Measurements from ENCODE around the gene AFF3. TPM values are rescaled to one million over a fixed set of nuclear protein-coding genes. Genes with fewer than 3 reads are reported as not detected.

AFF3 gene
- total RNA-seq, 2 experiments from 2014 or later = 5.6 TPM

GRCh38 chr2:99821039-99821438 lies 321.4 kb downstream of the AFF3 start:
- no peaks in the 10 kb centered on the region for H3K27me3 Mint-ChIP-seq
- H3K27ac Mint-ChIP-seq = no peak overlapping the region
- POLR2A ChIA-PET = no interaction called here
- H3K4me3 Mint-ChIP-seq = no peak overlapping the region
- no peak for ATAC-seq
- CTCF ChIA-PET = no interaction called here
- no peaks in the 10 kb centered on the region for H3K4me1 Mint-ChIP-seq
- no peak for DNase-seq
- no peaks in the 10 kb centered on the region for H3K36me3 Mint-ChIP-seq (ENCODE audit: low read depth)
- intact Hi-C loops (cut with DNase I, micrococcal nuclease) = no loop called here
- no peaks in the 10 kb centered on the region for H3K9me3 Mint-ChIP-seq (ENCODE audit: low read depth)

DNA sequence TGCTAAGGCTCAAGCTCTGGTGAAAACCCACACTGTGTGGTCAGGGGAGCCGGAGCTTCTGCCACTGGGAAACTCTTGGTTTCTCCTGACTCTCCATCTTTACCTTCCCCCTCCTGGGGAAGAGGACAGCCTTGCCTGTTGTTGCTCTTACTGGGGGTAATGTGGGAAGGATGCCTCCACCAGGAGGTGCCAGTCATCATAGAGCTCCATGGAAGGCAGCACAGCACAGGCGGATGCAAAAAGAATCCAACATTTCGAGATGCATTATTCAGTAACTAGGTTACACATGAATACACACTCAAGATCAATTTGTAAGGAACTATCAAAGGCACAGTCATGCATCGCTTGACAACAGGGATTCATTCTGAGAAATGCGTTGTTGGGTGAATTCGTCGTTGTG lies 322.6 kb downstream of the AFF3 start:
- H3K9me3 Mint-ChIP-seq (ENCODE audit: low read depth) = no peaks in the 10 kb centered on the region
- ATAC-seq = no peak
- CTCF ChIA-PET = interaction anchor here (0.9 to 2.7 kb wide), 4 partner anchors 246 to 442 kb away, joined by 4 to 12 read pairs (median 8); no protein-coding TSS in a partner anchor
- H3K36me3 Mint-ChIP-seq (ENCODE audit: low read depth) = no peaks in the 10 kb centered on the region
- no peak for DNase-seq
- H3K4me1 Mint-ChIP-seq = no peaks in the 10 kb centered on the region
- H3K27me3 Mint-ChIP-seq = no peaks in the 10 kb centered on the region
- POLR2A ChIA-PET = no interaction called here
- H3K27ac Mint-ChIP-seq = no peak overlapping the region
- intact Hi-C loops (cut with DNase I, micrococcal nuclease) = loop anchor here (2.0 to 10.0 kb wide), 3 partner anchors 262 to 423 kb away; no protein-coding TSS in a partner anchor
- H3K4me3 Mint-ChIP-seq = no peak overlapping the region

- no peak for DNase-seq
- Mint-ChIP-seq H3K27me3 (no peaks in the 10 kb centered on the region), H3K4me1 (no peaks in the 10 kb centered on the region), H3K9me3 (ENCODE audit: low read depth) (no peaks in the 10 kb centered on the region), H3K4me3 (no peak overlapping the region), H3K27ac (no peak overlapping the region), H3K36me3 (ENCODE audit: low read depth) (no peaks in the 10 kb centered on the region)
- POLR2A ChIA-PET = no interaction called here
- intact Hi-C loops (cut with DNase I, micrococcal nuclease) = loop anchor here (1.0 to 10.0 kb wide), 4 partner anchors 262 to 424 kb away; no protein-coding TSS in a partner anchor
- ATAC-seq = no peak
- CTCF ChIA-PET = interaction anchor here (0.7 to 2.7 kb wide), 8 partner anchors 12 to 443 kb away, joined by 3 to 12 read pairs (median 4); no protein-coding TSS in a partner anchor
Measured at GRCh38 chr2:99818842-99819241, 323.5 kb downstream of the AFF3 start.

DNA sequence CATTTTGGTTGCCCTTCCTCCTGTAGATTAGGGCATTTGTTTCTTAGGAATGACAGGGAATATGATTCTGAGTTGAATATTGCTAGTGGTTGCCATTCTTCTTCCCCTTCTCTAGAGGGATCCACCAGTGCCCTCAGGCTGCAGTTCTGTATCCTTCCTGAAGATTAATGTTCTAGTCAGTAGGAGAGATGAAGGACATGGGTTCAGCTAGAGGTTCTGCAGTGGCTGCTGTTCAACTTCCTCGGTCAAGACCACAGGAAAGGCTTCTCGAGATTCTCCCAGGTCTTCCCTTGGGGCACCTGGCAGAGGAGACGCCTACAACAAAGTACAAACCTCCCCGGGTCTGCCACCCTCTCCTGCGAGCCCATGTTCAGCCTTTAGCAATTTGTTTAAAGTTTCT lies 325.5 kb downstream of the AFF3 start:
- no peak overlapping the region for H3K4me3 Mint-ChIP-seq
- ChIA-PET POLR2A (no interaction called here), CTCF (no interaction called here)
- no peaks in the 10 kb centered on the region for H3K36me3 Mint-ChIP-seq (ENCODE audit: low read depth)
- no peak for DNase-seq
- ATAC-seq = no peak
- intact Hi-C loops (cut with DNase I, micrococcal nuclease) = loop anchor here (5.0 to 10.0 kb wide), 2 partner anchors 260 to 262 kb away; no protein-coding TSS in a partner anchor
- no peaks in the 10 kb centered on the region for H3K9me3 Mint-ChIP-seq (ENCODE audit: low read depth)
- no peaks in the 10 kb centered on the region for H3K4me1 Mint-ChIP-seq
- no peaks in the 10 kb centered on the region for H3K27me3 Mint-ChIP-seq
- H3K27ac Mint-ChIP-seq = no peak overlapping the region

DNA sequence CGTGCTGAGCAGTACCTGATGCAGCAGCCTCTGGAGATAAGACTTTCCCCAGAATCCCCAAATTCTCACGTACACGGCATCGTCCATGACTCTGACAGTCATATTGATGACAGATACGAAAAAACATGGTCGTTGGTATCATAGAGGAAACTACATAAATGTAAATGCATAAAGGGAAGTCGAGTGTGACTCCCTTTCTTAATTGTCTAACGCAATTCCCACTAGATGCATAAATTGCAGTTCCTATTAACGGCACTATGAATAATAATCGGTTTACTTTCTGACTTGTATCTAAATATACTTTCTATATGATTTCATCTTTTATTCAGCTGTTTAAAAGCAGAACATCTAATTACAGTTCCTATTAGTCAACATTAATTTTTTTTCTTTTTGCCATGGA lies 330.0 kb downstream of the AFF3 start:
- H3K4me3 Mint-ChIP-seq = no peak overlapping the region
- H3K27ac Mint-ChIP-seq = no peak overlapping the region
- no peaks in the 10 kb centered on the region for H3K27me3 Mint-ChIP-seq
- intact Hi-C loops (cut with DNase I, micrococcal nuclease) = loop anchor here in 1 of 2 experiments (10.0 kb wide), 1 partner anchor 258 kb away; no protein-coding TSS in a partner anchor
- no peaks in the 10 kb centered on the region for H3K36me3 Mint-ChIP-seq (ENCODE audit: low read depth)
- no peaks in the 10 kb centered on the region for H3K9me3 Mint-ChIP-seq (ENCODE audit: low read depth)
- ATAC-seq (no peak), DNase-seq (no peak)
- H3K4me1 Mint-ChIP-seq = no peaks in the 10 kb centered on the region
- POLR2A ChIA-PET = no interaction called here
- CTCF ChIA-PET = no interaction called here

- H3K27ac Mint-ChIP-seq = no peak overlapping the region
- POLR2A ChIA-PET = no interaction called here
Measured at GRCh38 chr2:99811544-99811943, 330.8 kb downstream of the AFF3 start.

DNA sequence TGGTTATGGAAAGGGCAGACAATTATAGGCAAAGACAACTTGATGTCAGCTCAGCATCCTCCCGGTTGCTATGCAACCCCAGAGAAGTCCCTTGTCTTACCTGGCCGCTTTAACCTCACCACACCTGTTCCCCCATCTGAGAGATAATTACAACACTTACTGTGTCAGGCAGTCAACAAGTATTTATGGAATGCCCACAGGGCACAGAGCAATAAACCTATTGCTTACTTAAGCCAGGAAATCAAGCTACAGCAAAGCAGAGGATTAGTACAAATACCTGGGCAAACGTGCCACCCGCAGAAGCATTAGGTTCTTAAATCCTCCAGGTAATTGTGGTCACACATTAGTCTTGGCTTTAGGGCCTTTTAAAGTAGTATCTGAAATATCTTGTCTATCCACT lies 332.2 kb downstream of the AFF3 start:
- ATAC-seq (no peak), DNase-seq (no peak)
- CTCF ChIA-PET = interaction anchor here (0.6 kb wide), 1 partner anchor 11 kb away, joined by 3 read pairs; no protein-coding TSS in a partner anchor
- Mint-ChIP-seq H3K4me3 (no peak overlapping the region), H3K4me1 (no peaks in the 10 kb centered on the region), H3K27ac (no peak overlapping the region), H3K27me3 (no peaks in the 10 kb centered on the region), H3K9me3 (ENCODE audit: low read depth) (no peaks in the 10 kb centered on the region), H3K36me3 (ENCODE audit: low read depth) (no peaks in the 10 kb centered on the region)
- POLR2A ChIA-PET = no interaction called here
- intact Hi-C loops (cut with DNase I, micrococcal nuclease) = loop anchor here in 1 of 2 experiments (10.0 kb wide), 1 partner anchor 255 kb away; no protein-coding TSS in a partner anchor

More at GRCh38 chr2:99811544-99811943, 330.8 kb downstream of the AFF3 start:
- Mint-ChIP-seq H3K27me3 (no peaks in the 10 kb centered on the region), H3K36me3 (ENCODE audit: low read depth) (no peaks in the 10 kb centered on the region), H3K4me1 (no peaks in the 10 kb centered on the region), H3K4me3 (no peak overlapping the region), H3K9me3 (ENCODE audit: low read depth) (no peaks in the 10 kb centered on the region)
- DNase-seq (no peak), ATAC-seq (no peak)
- intact Hi-C loops (cut with DNase I, micrococcal nuclease) = loop anchor here in 1 of 2 experiments (10.0 kb wide), 1 partner anchor 257 kb away; no protein-coding TSS in a partner anchor
- CTCF ChIA-PET = no interaction called here

DNA sequence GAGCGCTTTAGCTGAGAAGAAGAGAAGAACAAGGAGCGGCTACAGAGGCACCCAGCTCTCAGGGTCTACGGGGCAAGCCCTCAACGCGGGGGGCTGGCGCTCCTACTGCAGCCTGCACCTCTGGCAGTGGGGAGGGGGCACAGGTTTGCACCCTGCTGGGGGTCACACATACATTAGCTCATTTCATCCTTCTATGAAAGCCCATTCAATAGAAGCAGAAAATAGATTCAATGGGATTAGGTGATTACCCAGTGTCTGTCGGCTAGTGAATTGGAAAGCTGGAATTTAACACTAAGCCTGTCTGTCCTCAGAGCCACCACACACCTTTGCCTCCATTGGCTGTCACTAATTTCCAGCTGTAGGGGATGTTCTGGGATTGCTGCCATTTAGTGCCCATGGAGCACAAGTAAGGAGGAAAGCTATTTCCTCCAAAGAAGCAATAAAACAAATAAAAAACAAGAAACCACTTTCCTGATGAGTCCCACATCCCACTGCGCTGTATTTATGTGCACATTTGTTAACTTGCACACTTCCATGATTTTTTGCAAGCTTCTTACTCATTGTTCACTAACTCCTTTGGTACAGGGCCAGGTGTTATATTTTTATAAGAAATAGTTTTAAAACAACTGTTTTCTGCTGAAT lies 333.0 kb downstream of the AFF3 start:
- POLR2A ChIA-PET = no interaction called here
- Mint-ChIP-seq H3K36me3 (ENCODE audit: low read depth) (no peaks in the 10 kb centered on the region), H3K4me1 (no peaks in the 10 kb centered on the region), H3K4me3 (no peak overlapping the region), H3K27me3 (no peaks in the 10 kb centered on the region), H3K9me3 (ENCODE audit: low read depth) (no peaks in the 10 kb centered on the region), H3K27ac (no peak overlapping the region)
- intact Hi-C loops (cut with DNase I, micrococcal nuclease) = no loop called here
- DNase-seq = no peak
- CTCF ChIA-PET = interaction anchor here (0.6 to 1.0 kb wide), 3 partner anchors 10 to 321 kb away, joined by 3 read pairs; no protein-coding TSS in a partner anchor
- no peak for ATAC-seq

GRCh38 chr2:99808361-99809200 lies 333.8 kb downstream of the AFF3 start:
- Mint-ChIP-seq H3K4me1 (no peaks in the 10 kb centered on the region), H3K4me3 (no peak overlapping the region), H3K27ac (no peak overlapping the region), H3K36me3 (ENCODE audit: low read depth) (no peaks in the 10 kb centered on the region), H3K9me3 (ENCODE audit: low read depth) (no peaks in the 10 kb centered on the region), H3K27me3 (no peaks in the 10 kb centered on the region)
- no peak for ATAC-seq
- intact Hi-C loops (cut with DNase I, micrococcal nuclease) = no loop called here
- ChIA-PET POLR2A (no interaction called here), CTCF (interaction anchor here (0.7 to 1.0 kb wide), 3 partner anchors 14 to 454 kb away, joined by 3 read pairs; no protein-coding TSS in a partner anchor)
- DNase-seq = no peak

GRCh38 chr2:99806758-99807157 lies 335.6 kb downstream of the AFF3 start:
- no peak for ATAC-seq
- Mint-ChIP-seq H3K9me3 (ENCODE audit: low read depth) (no peaks in the 10 kb centered on the region), H3K27ac (no peak overlapping the region), H3K27me3 (no peaks in the 10 kb centered on the region), H3K4me3 (no peak overlapping the region), H3K4me1 (no peaks in the 10 kb centered on the region), H3K36me3 (ENCODE audit: low read depth) (no peaks in the 10 kb centered on the region)
- intact Hi-C loops (cut with DNase I, micrococcal nuclease) = no loop called here
- DNase-seq = no peak
- POLR2A ChIA-PET = no interaction called here
- CTCF ChIA-PET = interaction anchor here (0.7 to 1.4 kb wide), 2 partner anchors 12 to 23 kb away, joined by 3 read pairs; no protein-coding TSS in a partner anchor

GRCh38 chr2:99805930-99806476 lies 336.4 kb downstream of the AFF3 start:
- intact Hi-C loops (cut with DNase I, micrococcal nuclease) = no loop called here
- CTCF ChIA-PET = interaction anchor here (1.4 kb wide), 1 partner anchor 13 kb away, joined by 3 read pairs; no protein-coding TSS in a partner anchor
- POLR2A ChIA-PET = no interaction called here

More at GRCh38 chr2:99805930-99806476, 336.4 kb downstream of the AFF3 start:
- DNase-seq (no peak), ATAC-seq (no peak)
- H3K4me1 Mint-ChIP-seq = no peaks in the 10 kb centered on the region
- H3K36me3 Mint-ChIP-seq (ENCODE audit: low read depth) = no peaks in the 10 kb centered on the region
- H3K27me3 Mint-ChIP-seq = no peaks in the 10 kb centered on the region
- no peak overlapping the region for H3K27ac Mint-ChIP-seq
- no peaks in the 10 kb centered on the region for H3K9me3 Mint-ChIP-seq (ENCODE audit: low read depth)
- no peak overlapping the region for H3K4me3 Mint-ChIP-seq

All from activated CD4-positive, alpha-beta T cell treated with anti-CD3 and anti-CD28 coated beads for 36 hours (primary cell).